ENCODE results near the gene CEP112.

CEP112 gene

DNA sequence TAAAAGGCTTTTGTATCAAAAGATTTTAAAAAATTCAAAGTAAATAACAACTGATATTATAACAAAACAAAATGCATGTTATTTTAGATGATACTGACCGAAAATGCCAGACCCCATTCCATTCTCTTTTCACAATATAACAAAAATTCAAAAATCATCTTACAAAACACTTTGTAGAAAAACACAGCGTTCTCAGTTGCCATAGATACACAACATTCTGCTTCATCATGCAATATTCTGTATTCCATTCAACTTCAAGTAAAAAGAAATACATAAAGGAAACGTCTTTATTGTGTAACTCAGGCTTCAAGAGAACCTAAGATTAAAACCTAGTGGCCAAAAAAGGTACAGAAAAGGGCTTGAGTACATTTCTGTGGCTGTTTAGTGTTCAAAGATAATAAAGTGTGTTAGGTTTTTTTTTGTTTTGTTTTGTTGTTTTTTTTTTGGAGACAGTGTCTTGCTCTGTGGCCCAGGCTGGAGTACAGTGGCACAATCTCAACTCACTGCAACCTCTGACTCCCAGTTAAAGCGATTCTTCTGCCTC is 250.5 kb downstream of the CEP112 start:
- no peak for DNase-seq (ENCODE audit: extremely low read depth, low read depth)

DNA sequence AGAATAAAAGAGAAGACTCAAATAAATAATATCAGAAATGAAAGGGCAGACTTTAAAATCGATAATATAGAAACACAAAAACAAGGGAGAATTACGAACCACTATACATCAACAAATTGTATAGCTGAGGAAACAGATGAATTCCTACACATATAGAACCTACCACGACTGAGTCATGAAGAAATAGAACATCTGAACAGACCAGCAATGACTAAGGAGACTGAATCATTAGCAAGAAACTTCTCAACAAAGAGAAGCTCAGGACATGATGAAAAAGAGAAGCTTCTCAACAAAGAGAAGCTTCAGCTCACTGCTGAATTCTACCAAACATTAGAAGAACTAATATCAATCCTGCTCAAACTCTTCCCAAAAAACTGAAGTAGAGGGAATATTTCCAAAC is 255.9 kb downstream of the CEP112 start:
- no peak for DNase-seq (ENCODE audit: extremely low read depth, low read depth)
- TF ChIP-seq, protein P1, sequence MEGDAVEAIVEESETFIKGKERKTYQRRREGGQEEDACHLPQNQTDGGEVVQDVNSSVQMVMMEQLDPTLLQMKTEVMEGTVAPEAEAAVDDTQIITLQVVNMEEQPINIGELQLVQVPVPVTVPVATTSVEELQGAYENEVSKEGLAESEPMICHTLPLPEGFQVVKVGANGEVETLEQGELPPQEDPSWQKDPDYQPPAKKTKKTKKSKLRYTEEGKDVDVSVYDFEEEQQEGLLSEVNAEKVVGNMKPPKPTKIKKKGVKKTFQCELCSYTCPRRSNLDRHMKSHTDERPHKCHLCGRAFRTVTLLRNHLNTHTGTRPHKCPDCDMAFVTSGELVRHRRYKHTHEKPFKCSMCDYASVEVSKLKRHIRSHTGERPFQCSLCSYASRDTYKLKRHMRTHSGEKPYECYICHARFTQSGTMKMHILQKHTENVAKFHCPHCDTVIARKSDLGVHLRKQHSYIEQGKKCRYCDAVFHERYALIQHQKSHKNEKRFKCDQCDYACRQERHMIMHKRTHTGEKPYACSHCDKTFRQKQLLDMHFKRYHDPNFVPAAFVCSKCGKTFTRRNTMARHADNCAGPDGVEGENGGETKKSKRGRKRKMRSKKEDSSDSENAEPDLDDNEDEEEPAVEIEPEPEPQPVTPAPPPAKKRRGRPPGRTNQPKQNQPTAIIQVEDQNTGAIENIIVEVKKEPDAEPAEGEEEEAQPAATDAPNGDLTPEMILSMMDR (IDR thresholded peaks at IDR 0.05; ENCODE audit: low read depth, low read length, missing control alignments) = no peak
- no peak overlapping the region for H3K4me3 ChIP-seq (replicated peaks; ENCODE audit: low read depth, low read length)

More for the DNA sequence above, 250.5 kb downstream of the CEP112 start:
- TF ChIP-seq, protein P1 (IDR thresholded peaks at IDR 0.05; ENCODE audit: low read depth, low read length, missing control alignments) = no peak
- no peak overlapping the region for H3K4me3 ChIP-seq (replicated peaks; ENCODE audit: low read depth, low read length)

DNA sequence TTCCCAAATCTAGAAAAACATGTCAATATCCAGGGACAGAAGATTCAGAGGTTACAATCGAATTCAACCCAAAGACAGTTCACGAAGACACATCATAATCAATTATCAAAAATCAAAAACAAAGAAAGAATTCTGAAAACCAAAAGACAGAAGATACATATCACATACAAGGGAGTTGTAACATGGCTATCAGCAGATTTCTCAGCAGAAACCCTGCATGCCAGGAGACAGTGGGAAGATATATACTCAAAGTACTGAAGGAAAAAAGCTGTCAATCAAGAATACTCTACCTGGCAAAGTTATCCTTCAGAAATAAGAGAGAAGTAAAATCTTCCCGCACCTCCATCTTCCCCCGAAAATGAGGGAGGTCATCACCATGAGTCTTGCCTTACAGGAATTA is 258.6 kb downstream of the CEP112 start:
- DNase-seq (ENCODE audit: extremely low read depth, low read depth) = no peak
- no peak overlapping the region for H3K4me3 ChIP-seq (replicated peaks; ENCODE audit: low read depth, low read length)
- TF ChIP-seq, protein P1 (IDR thresholded peaks at IDR 0.05; ENCODE audit: low read depth, low read length, missing control alignments) = no peak

DNA sequence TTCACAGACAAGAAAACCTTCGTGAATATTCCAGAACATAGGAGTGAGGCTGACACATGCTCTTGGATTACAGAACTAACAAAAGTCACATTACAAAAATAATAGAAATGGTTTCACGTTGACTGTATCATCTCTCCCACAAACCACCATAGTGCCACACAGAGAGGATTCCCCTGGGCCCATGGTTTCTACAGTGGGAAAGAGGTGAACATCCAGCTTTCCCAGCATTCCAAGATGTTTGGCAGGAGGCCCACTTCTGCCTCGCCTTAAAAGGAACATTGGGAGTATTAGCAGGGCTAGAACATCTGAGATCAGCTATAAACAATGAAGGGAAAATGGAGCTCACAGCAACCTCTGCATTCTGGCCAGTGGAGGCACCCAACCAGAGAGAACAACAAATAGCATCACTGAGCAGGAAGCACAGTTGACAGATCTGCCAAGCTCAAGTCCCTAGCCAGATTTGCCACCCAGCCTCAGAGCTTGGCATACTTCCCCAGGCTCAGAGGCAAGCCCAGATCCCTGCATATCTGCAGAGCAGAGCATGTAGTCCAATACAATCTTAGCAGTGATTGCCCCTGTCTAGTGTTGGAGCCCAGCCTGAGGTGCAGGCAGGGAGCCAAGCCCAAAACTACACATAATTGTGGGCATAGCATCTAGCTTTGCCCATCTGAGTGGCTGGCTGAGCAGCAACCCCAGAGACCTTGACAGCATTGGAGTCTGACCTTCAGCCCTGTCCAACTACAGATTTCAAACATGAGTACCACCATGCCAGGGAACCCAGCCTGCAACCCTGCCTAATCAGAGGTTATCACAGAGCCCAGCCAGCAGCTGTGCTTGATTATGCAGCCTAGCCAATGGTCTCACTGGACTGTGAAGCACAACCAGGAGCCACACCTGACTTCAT is 260.4 kb downstream of the CEP112 start:
- TF ChIP-seq, protein P1 (IDR thresholded peaks at IDR 0.05; ENCODE audit: low read depth, low read length, missing control alignments) = no peak
- no peak overlapping the region for H3K4me3 ChIP-seq (replicated peaks; ENCODE audit: low read depth, low read length)
- no peak for DNase-seq (ENCODE audit: extremely low read depth, low read depth)

DNA sequence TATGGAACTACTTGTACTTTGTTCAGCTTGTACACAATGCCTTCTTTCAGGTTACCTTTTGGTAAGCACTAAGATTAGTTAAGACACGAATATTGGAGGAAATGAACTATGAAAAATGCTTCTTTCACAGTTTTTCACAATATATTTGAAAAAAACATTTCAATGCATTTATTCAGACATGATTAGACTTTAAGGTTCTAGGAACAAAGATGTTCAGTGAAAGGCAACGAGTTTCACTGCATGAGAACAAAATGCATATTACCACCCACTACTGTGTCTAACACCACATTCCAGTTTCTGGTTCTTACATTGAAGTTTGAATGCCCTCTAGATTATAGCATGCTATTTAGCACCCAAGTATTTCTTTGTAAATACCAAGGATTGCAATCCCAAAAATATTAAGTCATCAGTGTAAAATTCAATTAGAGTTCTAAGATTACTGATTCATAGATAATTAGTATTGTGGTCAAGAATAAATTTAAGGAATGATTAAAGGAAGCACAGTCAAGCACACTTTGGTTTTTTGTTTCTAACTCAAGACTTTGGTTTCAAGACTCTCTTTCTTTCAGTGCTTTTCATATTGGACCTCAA is 261.7 kb downstream of the CEP112 start:
- TF ChIP-seq, protein P1 (IDR thresholded peaks at IDR 0.05; ENCODE audit: low read depth, low read length, missing control alignments) = no peak
- no peak for DNase-seq (ENCODE audit: extremely low read depth, low read depth)
- H3K4me3 ChIP-seq (replicated peaks; ENCODE audit: low read depth, low read length) = no peak overlapping the region

DNA sequence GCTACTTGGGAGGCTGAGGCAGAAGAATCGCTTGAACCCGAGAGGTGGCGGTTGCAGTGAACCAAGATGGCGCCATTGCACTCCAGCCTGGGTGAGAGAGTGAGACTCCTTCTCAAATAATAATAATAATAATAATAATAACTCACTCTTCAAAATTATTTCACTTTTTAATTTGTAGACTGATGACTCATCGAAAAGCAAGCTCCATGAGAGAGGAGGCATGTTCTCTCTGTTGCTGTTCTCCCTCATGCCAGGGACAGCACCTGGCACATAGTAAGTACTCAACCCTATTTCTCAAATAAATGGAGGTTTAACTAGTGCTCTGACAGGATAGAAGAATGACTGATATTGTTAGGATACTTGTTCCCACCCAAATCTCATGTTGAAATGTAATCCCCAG is 265.3 kb downstream of the CEP112 start:
- no peak for DNase-seq (ENCODE audit: extremely low read depth, low read depth)
- TF ChIP-seq, protein P1 (IDR thresholded peaks at IDR 0.05; ENCODE audit: low read depth, low read length, missing control alignments) = no peak
- no peak overlapping the region for H3K4me3 ChIP-seq (replicated peaks; ENCODE audit: low read depth, low read length)
